Stomach (tissue), 19 donors: ENCODE results near the gene OPN1LW. TPM values are rescaled to one million over a fixed set of nuclear protein-coding genes. Genes with fewer than 3 reads are reported as not detected.
"Not testable (repeated sequence)": the region's sequence is repeated elsewhere in the genome, so short reads cannot be mapped to it uniquely, and the experiment has no call there.

Experiments used
- DNase-seq, 2 donors: peaks; one replicate each; pipeline versions ENCODE4 v3.0.0 to v3.0.0-alpha.2; 2013 to 2019
- H3K27ac ChIP-seq, 5 donors: fragments of 200-600 bp in 4 of 5; sonication (generic) in 4 of 5; one replicate each; pipeline ENCODE4 v1.5.1; 2013 to 2019; ENCODE audit warnings: mild to moderate bottlenecking in 1 of 5, moderate library complexity in 1 of 5
- H3K27me3 ChIP-seq, 3 donors: fragments of 200-600 bp; sonication (generic); one replicate each; pipeline ENCODE4 v1.5.1; 2017 to 2019; ENCODE audit warnings: mixed run types in 1 of 3
- H3K36me3 ChIP-seq, 4 donors: fragments of 200-600 bp; sonication (generic); 1 replicate in 3 of 4; 2 replicates in 1 of 4; pipeline ENCODE4 v1.5.1; 2016 to 2019
- H3K4me1 ChIP-seq, 4 donors: fragments of 200-600 bp; sonication (generic); one replicate each; pipeline ENCODE4 v1.5.1; 2016 to 2019
- H3K4me3 ChIP-seq, 4 donors: fragments of 200-600 bp; sonication (generic) in 3 of 4; one replicate each; pipeline ENCODE4 v1.5.1; 2016 to 2019; ENCODE audit warnings: mild to moderate bottlenecking in 1 of 4
- H3K9me3 ChIP-seq, 4 donors: fragments of 200-600 bp; sonication (generic); one replicate each; pipeline ENCODE4 v1.5.1; 2016 to 2019
- CTCF ChIP-seq, 7 experiments: fragments of 450-650 bp in 4 of 7; fragments of 200-600 bp in 3 of 7; sonication (generic) in 3 of 7; IDR thresholded peaks; one replicate each; pipeline ENCODE4 v1.5.1; 2016 to 2019; ENCODE audit warnings: antibody characterized with exemption in 7 of 7, control low read depth in 2 of 7, mild to moderate bottlenecking in 1 of 7
- EP300 ChIP-seq: sonication (generic); formaldehyde crosslinking; IDR thresholded peaks from one replicate; pipeline ENCODE4 v1.6.1; 2017; ENCODE audit warnings: antibody characterized with exemption
- POLR2A ChIP-seq, 4 donors: fragments of 450-650 bp; IDR thresholded peaks; one replicate each; pipeline ENCODE4 v1.6.1; 2016; ENCODE audit warnings: antibody characterized with exemption in 4 of 4, control low read depth in 2 of 4, mild to moderate bottlenecking in 1 of 4, moderate library complexity in 1 of 4
- POLR2AphosphoS5 ChIP-seq, 3 donors: sonication (generic); formaldehyde crosslinking; IDR thresholded peaks; one replicate each; pipeline ENCODE4 v1.6.1; 2016; ENCODE audit warnings: antibody characterized with exemption in 3 of 3
- WGBS, 5 donors: extraction: QIAGEN DNeasy Blood & Tissue Kit in 3 of 5; methylation state at CpG; one replicate each; pipeline versions ENCODE4 v1.1.5 to v1.1.7; 2013 to 2018; 5-methylcytosine and 5-hydroxymethylcytosine counted together
- intact Hi-C: fragments of 100-400 bp; cut with DNase I; formaldehyde crosslinking; loops from one replicate; pipeline ENCODE4 v1.15.1; 2023; ENCODE audit warnings: low total_unique reads
- long read RNA-seq, 10 donors: transcript quantifications; one replicate each; lab custom pipeline, GENCODE V29; 2026
- polyA plus RNA-seq, 3 donors: library from polyadenylated mRNA; stranded (reverse); fragments of 200-250 nt; gene quantifications; one replicate each; pipeline ENCODE4 v1.2.3, GENCODE V29; 2013
- total RNA-seq, 5 donors: library from RNA; depleted of rRNA; stranded (reverse); fragments of >200 nt; gene quantifications; one replicate each; pipeline versions ENCODE4 v1.1.0 to v1.2.3, GENCODE V29; 2014 to 2016
- donor health status: healthy with polysubstance abuse.
- donor health status: Bipolar disorder and iron deficiency.
- donor health status: healthy.

OPN1LW gene
- total RNA-seq (not detected), polyA plus RNA-seq (not detected)
- long read RNA-seq, donor 1, result 0 reads
- long read RNA-seq, donor 2, result 0 reads
- long read RNA-seq, donor 3, result 0 reads
- long read RNA-seq, donor 4, result 0 reads
- long read RNA-seq, donor 5, result 0 reads
- long read RNA-seq, donor 6, result 0 reads
- long read RNA-seq, donor 7, result 0 reads
- long read RNA-seq, donor 8, result 0 reads
- long read RNA-seq, donor 9, result 0 reads
- long read RNA-seq, donor 10, result 0 reads

- H3K27me3 ChIP-seq, H3K36me3 ChIP-seq, DNase-seq, H3K4me1 ChIP-seq, intact Hi-C loops, H3K4me3 ChIP-seq, H3K9me3 ChIP-seq, H3K27ac ChIP-seq: not testable (repeated sequence)
- 87 to 100% (median 96%) methylated on average over 2 to 14 of the region's 15 CpGs for WGBS, 5 donors
Observed at GRCh38 chrX:154144010-154144409, at the start of gene OPN1LW. TSS of gene OPN1LW (plus strand) at chrX:154144243. CDS start at chrX:154144284, 41 bp downstream.

- intact Hi-C loops, result no loop called here
- DNase-seq, result no peak
- H3K27me3 ChIP-seq, result peaks cover 0 to 5% (median 0%) of the 10 kb centered on the region in 3 donors
- no peaks in the 10 kb centered on the region for H3K9me3 ChIP-seq
- peak overlapping the region in 3 of 5 donors; percentile 24 to 98 (median 98) for H3K27ac ChIP-seq
- H3K4me1 ChIP-seq, result peaks cover 19 to 68% (median 41%) of the 10 kb centered on the region in 4 donors
- TF ChIP-seq POLR2AphosphoS5 (IDR thresholded peaks at IDR 0.05), result no peak
- TF ChIP-seq CTCF (IDR thresholded peaks at IDR 0.05), result no peak
- no peak for TF ChIP-seq EP300
- no peak for TF ChIP-seq POLR2A (IDR thresholded peaks at IDR 0.05)
- H3K4me3 ChIP-seq, result peak overlapping the region in 2 of 4 donors; percentile 23 to 72
- H3K36me3 ChIP-seq, result no peaks in the 10 kb centered on the region
- WGBS, 5 donors, result 25 to 46% (median 43%) methylated on average over 6 of the region's 6 CpGs
Observed at GRCh38 chrX:154094833-154095232, 49.2 kb upstream of the OPN1LW start.

GRCh38 chrX:154096140-154097002, 47.7 kb upstream of the OPN1LW start:
- peak overlapping the region; percentile 58 to 78 (median 74) for H3K4me3 ChIP-seq
- peaks cover 19 to 56% (median 37%) of the 10 kb centered on the region in 4 donors for H3K4me1 ChIP-seq
- intact Hi-C loops, result no loop called here
- DNase-seq, result peak in 1 of 2 donors; percentile 33
- WGBS, 5 donors, result 9 to 49% (median 17%) methylated on average over 17 to 31 of the region's 31 CpGs
- H3K27ac ChIP-seq, result peak overlapping the region; percentile 93 to 98 (median 96)
- TF ChIP-seq EP300 (no peak), CTCF (IDR thresholded peaks at IDR 0.05) (no peak)
- peaks cover 0 to 5% (median 0%) of the 10 kb centered on the region in 3 donors for H3K27me3 ChIP-seq
- no peaks in the 10 kb centered on the region for H3K36me3 ChIP-seq
- H3K9me3 ChIP-seq, result no peaks in the 10 kb centered on the region

- Histone ChIP-seq H3K4me1 (peaks cover 19 to 49% (median 33%) of the 10 kb centered on the region in 4 donors), H3K36me3 (no peaks in the 10 kb centered on the region), H3K27ac (peak overlapping the region; percentile 93 to 98 (median 96)), H3K4me3 (peak overlapping the region; percentile 58 to 78 (median 74)), H3K9me3 (no peaks in the 10 kb centered on the region), H3K27me3 (peaks cover 0 to 5% (median 0%) of the 10 kb centered on the region in 3 donors)
- intact Hi-C loops, result no loop called here
- DNase-seq, result peak; percentile 65 to 91
- WGBS, 5 donors, result 0 to 42% (median 9%) methylated on average over 13 to 74 of the region's 80 CpGs
- TF ChIP-seq CTCF (IDR thresholded peaks at IDR 0.05) (no peak), POLR2A (IDR thresholded peaks at IDR 0.05) (no peak), EP300 (no peak), POLR2AphosphoS5 (IDR thresholded peaks at IDR 0.05) (no peak)
Observed at GRCh38 chrX:154097003-154097588, 46.9 kb upstream of the OPN1LW start.
